AG09309 (cell line): Measurements from ENCODE around the gene GADD45GIP1.

ENCODE experiments used
- DNase-seq: peaks from one replicate; pipeline ENCODE4 v3.0.0-alpha.2; 2010; ENCODE audit warnings: low read depth
- H3K4me3 ChIP-seq: 2 replicates; pipeline ENCODE4 v1.5.1; 2011; ENCODE audit warnings: mild to moderate bottlenecking, low read depth, low read length, moderate library complexity; ENCODE audit not compliant: control insufficient read depth
- CTCF ChIP-seq: IDR thresholded peaks from 2 replicates; pipeline ENCODE4 v1.5.1; 2011; ENCODE audit warnings: mild to moderate bottlenecking, low read depth, low read length, inconsistent platforms; ENCODE audit not compliant: insufficient read depth, control insufficient read depth; ENCODE audit errors: missing control alignments

Gene GADD45GIP1

GRCh38 chr19:13001502-13002165, 44.6 kb upstream of the GADD45GIP1 start:
- no peak for TF ChIP-seq CTCF
- H3K4me3 ChIP-seq: no peak overlapping the region
- no peak for DNase-seq

GRCh38 chr19:13001166-13001501, 44.1 kb upstream of the GADD45GIP1 start:
- no peak for DNase-seq
- TF ChIP-seq CTCF: no peak
- no peak overlapping the region for H3K4me3 ChIP-seq

- no peak for TF ChIP-seq CTCF
- H3K4me3 ChIP-seq: no peak overlapping the region
- DNase-seq: no peak
These were observed 41.2 kb upstream of the GADD45GIP1 start for GRCh38 chr19:12997967-12998940.

GRCh38 chr19:12997179-12997966, 40.4 kb upstream of the GADD45GIP1 start:
- DNase-seq: no peak
- H3K4me3 ChIP-seq: peak overlapping the region; percentile 78
- TF ChIP-seq CTCF: no peak

- no peak for DNase-seq
- H3K4me3 ChIP-seq: peak overlapping the region; percentile 78
- no peak for TF ChIP-seq CTCF
These were observed 39.5 kb upstream of the GADD45GIP1 start for GRCh38 chr19:12996406-12997094.
